Measurements from ENCODE around the gene C17orf78.

Gene C17orf78

GRCh38 chr17:37384560-37385149 lies 8.9 kb downstream of the C17orf78 start:
- TF ChIP-seq CREB1 (IDR thresholded peaks at IDR 0.05; ENCODE audit: low read depth), result no peak

- TF ChIP-seq NFIC (IDR thresholded peaks at IDR 0.05), result no peak
- TF ChIP-seq TAF1 (IDR thresholded peaks at IDR 0.05; ENCODE audit: low read depth), result no peak
- no peak for TF ChIP-seq USF1 (IDR thresholded peaks at IDR 0.05)
- no peak for TF ChIP-seq CEBPB (IDR thresholded peaks at IDR 0.05)
- no peak for TF ChIP-seq RAD21 (IDR thresholded peaks at IDR 0.05; ENCODE audit: low read depth)
- no peak for TF ChIP-seq YY1 (IDR thresholded peaks at IDR 0.05; ENCODE audit: low read depth)
- no peak for TF ChIP-seq EGR1 (IDR thresholded peaks at IDR 0.05)
- no peak for TF ChIP-seq EP300 (IDR thresholded peaks at IDR 0.05; ENCODE audit: borderline replicate concordance)
- no peak for TF ChIP-seq TEAD4 (IDR thresholded peaks at IDR 0.05)
- TF ChIP-seq TCF12 (IDR thresholded peaks at IDR 0.05; ENCODE audit: low read depth), result no peak
- TF ChIP-seq MAX (IDR thresholded peaks at IDR 0.05), result no peak
Measured at GRCh38 chr17:37385474-37385990, 9.7 kb downstream of the C17orf78 start.

- TF ChIP-seq TAF1 (IDR thresholded peaks at IDR 0.05; ENCODE audit: low read depth) (no peak), EGR1 (IDR thresholded peaks at IDR 0.05) (no peak), RAD21 (IDR thresholded peaks at IDR 0.05; ENCODE audit: low read depth) (no peak), CEBPB (IDR thresholded peaks at IDR 0.05) (no peak), REST (IDR thresholded peaks at IDR 0.05; ENCODE audit: low read depth) (no peak), CREB1 (IDR thresholded peaks at IDR 0.05; ENCODE audit: low read depth) (no peak), YY1 (IDR thresholded peaks at IDR 0.05; ENCODE audit: low read depth) (no peak), FOXM1 (IDR thresholded peaks at IDR 0.05; ENCODE audit: borderline replicate concordance, low read depth) (no peak), MAX (IDR thresholded peaks at IDR 0.05) (no peak), USF1 (IDR thresholded peaks at IDR 0.05) (no peak), ZBTB7A (IDR thresholded peaks at IDR 0.05; ENCODE audit: low read depth) (no peak), TCF12 (IDR thresholded peaks at IDR 0.05; ENCODE audit: low read depth) (no peak), NFIC (IDR thresholded peaks at IDR 0.05) (no peak), EP300 (IDR thresholded peaks at IDR 0.05; ENCODE audit: borderline replicate concordance) (no peak), TEAD4 (IDR thresholded peaks at IDR 0.05) (no peak)
Measured at GRCh38 chr17:37386462-37386861, 10.7 kb downstream of the C17orf78 start.

GRCh38 chr17:37388266-37388665 lies 12.5 kb downstream of the C17orf78 start:
- no peak for TF ChIP-seq CEBPB (IDR thresholded peaks at IDR 0.05)
- TF ChIP-seq FOXM1 (IDR thresholded peaks at IDR 0.05; ENCODE audit: borderline replicate concordance, low read depth), result no peak
- no peak for TF ChIP-seq NFIC (IDR thresholded peaks at IDR 0.05)
- no peak for TF ChIP-seq TEAD4 (IDR thresholded peaks at IDR 0.05)
- TF ChIP-seq USF1 (IDR thresholded peaks at IDR 0.05), result no peak
- no peak for TF ChIP-seq TCF12 (IDR thresholded peaks at IDR 0.05; ENCODE audit: low read depth)
- no peak for TF ChIP-seq CREB1 (IDR thresholded peaks at IDR 0.05; ENCODE audit: low read depth)
- no peak for TF ChIP-seq YY1 (IDR thresholded peaks at IDR 0.05; ENCODE audit: low read depth)
- TF ChIP-seq RAD21 (IDR thresholded peaks at IDR 0.05; ENCODE audit: low read depth), result no peak
- no peak for TF ChIP-seq ZBTB7A (IDR thresholded peaks at IDR 0.05; ENCODE audit: low read depth)
- no peak for TF ChIP-seq EP300 (IDR thresholded peaks at IDR 0.05; ENCODE audit: borderline replicate concordance)
- TF ChIP-seq TAF1 (IDR thresholded peaks at IDR 0.05; ENCODE audit: low read depth), result no peak
- TF ChIP-seq MAX (IDR thresholded peaks at IDR 0.05), result no peak
- TF ChIP-seq REST (IDR thresholded peaks at IDR 0.05; ENCODE audit: low read depth), result no peak
- TF ChIP-seq EGR1 (IDR thresholded peaks at IDR 0.05), result no peak

- no peak for TF ChIP-seq CEBPB (IDR thresholded peaks at IDR 0.05)
- no peak for TF ChIP-seq FOXM1 (IDR thresholded peaks at IDR 0.05; ENCODE audit: borderline replicate concordance, low read depth)
- no peak for TF ChIP-seq EGR1 (IDR thresholded peaks at IDR 0.05)
- TF ChIP-seq TEAD4 (IDR thresholded peaks at IDR 0.05), result no peak
- TF ChIP-seq USF1 (IDR thresholded peaks at IDR 0.05), result no peak
- TF ChIP-seq ZBTB7A (IDR thresholded peaks at IDR 0.05; ENCODE audit: low read depth), result no peak
- no peak for TF ChIP-seq NFIC (IDR thresholded peaks at IDR 0.05)
- no peak for TF ChIP-seq TCF12 (IDR thresholded peaks at IDR 0.05; ENCODE audit: low read depth)
- TF ChIP-seq REST (IDR thresholded peaks at IDR 0.05; ENCODE audit: low read depth), result no peak
- no peak for TF ChIP-seq YY1 (IDR thresholded peaks at IDR 0.05; ENCODE audit: low read depth)
- no peak for TF ChIP-seq CREB1 (IDR thresholded peaks at IDR 0.05; ENCODE audit: low read depth)
- TF ChIP-seq MAX (IDR thresholded peaks at IDR 0.05), result no peak
- no peak for TF ChIP-seq EP300 (IDR thresholded peaks at IDR 0.05; ENCODE audit: borderline replicate concordance)
- TF ChIP-seq RAD21 (IDR thresholded peaks at IDR 0.05; ENCODE audit: low read depth), result no peak
Measured at GRCh38 chr17:37389160-37389559, 13.4 kb downstream of the C17orf78 start.
